Uterus (tissue), 4 donors: ENCODE measurements around the gene ANAPC15. TPM values are rescaled to one million over a fixed set of nuclear protein-coding genes. Genes with fewer than 3 reads are reported as not detected.

Experiments
- DNase-seq, 2 donors: peaks; one replicate each; pipeline ENCODE4 v3.0.0-alpha.2; 2019 to 2020
- H3K27ac ChIP-seq, 2 donors: fragments of 200-600 bp; sonication (generic); 1 replicate in 1 of 2; 2 replicates in 1 of 2; pipeline ENCODE4 v1.5.1; 2016 to 2018
- H3K27me3 ChIP-seq, 2 donors: fragments of 200-600 bp; sonication (generic); one replicate each; pipeline ENCODE4 v1.5.1; 2018 to 2019; ENCODE audit warnings: control low read depth in 1 of 2
- H3K36me3 ChIP-seq, 2 donors: fragments of 200-600 bp; sonication (generic); one replicate each; pipeline ENCODE4 v1.5.1; 2019; ENCODE audit warnings: control low read depth in 1 of 2
- H3K4me1 ChIP-seq, 2 donors: fragments of 200-600 bp; sonication (generic); one replicate each; pipeline ENCODE4 v1.5.1; 2018 to 2019; ENCODE audit warnings: control low read depth in 1 of 2
- H3K4me3 ChIP-seq, 2 donors: fragments of 200-600 bp; sonication (generic); 1 replicate in 1 of 2; 2 replicates in 1 of 2; pipeline ENCODE4 v1.5.1; 2018 to 2019; ENCODE audit warnings: mild to moderate bottlenecking in 1 of 2
- H3K9me3 ChIP-seq, 2 donors: fragments of 200-600 bp; sonication (generic); one replicate each; pipeline ENCODE4 v1.5.1; 2019; ENCODE audit warnings: control low read depth in 1 of 2
- POLR2A ChIP-seq, 2 donors: fragments of 450-650 bp; IDR thresholded peaks; one replicate each; pipeline ENCODE4 v1.6.1; 2016; ENCODE audit warnings: antibody characterized with exemption in 2 of 2, mild to moderate bottlenecking in 1 of 2, moderate library complexity in 1 of 2
- intact Hi-C: fragments of 100-400 bp; cut with DNase I; formaldehyde crosslinking; loops from one replicate; pipeline ENCODE4 v1.15.1; 2023; ENCODE audit warnings: low total_unique reads
- microRNA-seq: library from miRNA; unstranded; fragments of <30 nt; microRNA quantifications from one replicate; pipeline ENCODE4, GENCODE V29; 2016; ENCODE audit warnings: borderline microRNAs expressed, borderline replicate concordance
- small RNA-seq: library from RNA; depleted of rRNA; stranded (forward); fragments of <200 nt; gene quantifications from one replicate; pipeline ENCODE3, GENCODE V24; 2016
- total RNA-seq, 4 donors: library from RNA; depleted of rRNA in 3 of 4; stranded (reverse); fragments of >200 nt in 3 of 4; gene quantifications; one replicate each; pipeline versions ENCODE4 v1.1.0 to v1.2.4, GENCODE V29; 2014 to 2023
- TF ChIP-seq, protein P1 (sequence below), 4 experiments: fragments of 200-600 bp in 2 of 4; fragments of 450-650 bp in 2 of 4; sonication (generic) in 2 of 4; IDR thresholded peaks; one replicate each; pipeline ENCODE4 v1.5.1; 2016 to 2019; ENCODE audit warnings: antibody characterized with exemption in 4 of 4, mild to moderate bottlenecking in 2 of 4, moderate library complexity in 1 of 4
- donor health status: DM: yes; HTN: yes; CAD: no.

The ANAPC15 gene
- total RNA-seq, 4 donors from 2014 or later = 6.5 to 56.9 (median 20.7) TPM

DNA sequence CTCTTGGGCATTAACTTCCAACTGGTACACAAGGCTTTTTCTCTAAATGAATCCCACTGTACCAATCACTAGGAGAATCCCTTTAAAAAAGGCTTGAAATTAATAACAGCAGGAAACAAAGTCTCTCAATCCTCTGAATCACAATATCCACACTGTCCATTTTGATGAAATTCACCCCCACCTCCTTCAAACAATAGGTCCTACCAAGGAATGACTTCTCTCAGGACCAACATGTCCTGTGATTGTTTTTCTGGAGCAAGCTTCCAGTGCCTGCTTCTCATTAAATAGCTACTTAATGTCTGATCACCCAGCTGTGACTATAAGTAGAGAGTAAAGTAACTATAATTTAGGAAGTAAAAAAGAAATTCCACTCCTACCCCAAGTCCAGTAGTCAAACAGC, 45.2 kb downstream of the ANAPC15 start:
- Histone ChIP-seq H3K27me3 (no peaks in the 10 kb centered on the region), H3K36me3 (no peaks in the 10 kb centered on the region), H3K4me1 (peaks cover 0 to 15% of the 10 kb centered on the region in 2 donors), H3K27ac (peak overlapping the region; percentile 44 to 82), H3K4me3 (no peak overlapping the region), H3K9me3 (no peaks in the 10 kb centered on the region)
- no peak for DNase-seq
- no peak for TF ChIP-seq POLR2A (IDR thresholded peaks at IDR 0.05)
- TF ChIP-seq, protein P1, sequence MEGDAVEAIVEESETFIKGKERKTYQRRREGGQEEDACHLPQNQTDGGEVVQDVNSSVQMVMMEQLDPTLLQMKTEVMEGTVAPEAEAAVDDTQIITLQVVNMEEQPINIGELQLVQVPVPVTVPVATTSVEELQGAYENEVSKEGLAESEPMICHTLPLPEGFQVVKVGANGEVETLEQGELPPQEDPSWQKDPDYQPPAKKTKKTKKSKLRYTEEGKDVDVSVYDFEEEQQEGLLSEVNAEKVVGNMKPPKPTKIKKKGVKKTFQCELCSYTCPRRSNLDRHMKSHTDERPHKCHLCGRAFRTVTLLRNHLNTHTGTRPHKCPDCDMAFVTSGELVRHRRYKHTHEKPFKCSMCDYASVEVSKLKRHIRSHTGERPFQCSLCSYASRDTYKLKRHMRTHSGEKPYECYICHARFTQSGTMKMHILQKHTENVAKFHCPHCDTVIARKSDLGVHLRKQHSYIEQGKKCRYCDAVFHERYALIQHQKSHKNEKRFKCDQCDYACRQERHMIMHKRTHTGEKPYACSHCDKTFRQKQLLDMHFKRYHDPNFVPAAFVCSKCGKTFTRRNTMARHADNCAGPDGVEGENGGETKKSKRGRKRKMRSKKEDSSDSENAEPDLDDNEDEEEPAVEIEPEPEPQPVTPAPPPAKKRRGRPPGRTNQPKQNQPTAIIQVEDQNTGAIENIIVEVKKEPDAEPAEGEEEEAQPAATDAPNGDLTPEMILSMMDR (IDR thresholded peaks at IDR 0.05) = no peak
- intact Hi-C loops = no loop called here

GRCh38 chr11:72066855-72067254, 45.6 kb downstream of the ANAPC15 start:
- Histone ChIP-seq H3K36me3 (no peaks in the 10 kb centered on the region), H3K9me3 (no peaks in the 10 kb centered on the region), H3K27ac (peak overlapping the region; percentile 44 to 82), H3K4me1 (peaks cover 0 to 15% of the 10 kb centered on the region in 2 donors), H3K4me3 (no peak overlapping the region), H3K27me3 (no peaks in the 10 kb centered on the region)
- no peak for DNase-seq
- no peak for TF ChIP-seq POLR2A (IDR thresholded peaks at IDR 0.05)
- intact Hi-C loops = no loop called here

DNA sequence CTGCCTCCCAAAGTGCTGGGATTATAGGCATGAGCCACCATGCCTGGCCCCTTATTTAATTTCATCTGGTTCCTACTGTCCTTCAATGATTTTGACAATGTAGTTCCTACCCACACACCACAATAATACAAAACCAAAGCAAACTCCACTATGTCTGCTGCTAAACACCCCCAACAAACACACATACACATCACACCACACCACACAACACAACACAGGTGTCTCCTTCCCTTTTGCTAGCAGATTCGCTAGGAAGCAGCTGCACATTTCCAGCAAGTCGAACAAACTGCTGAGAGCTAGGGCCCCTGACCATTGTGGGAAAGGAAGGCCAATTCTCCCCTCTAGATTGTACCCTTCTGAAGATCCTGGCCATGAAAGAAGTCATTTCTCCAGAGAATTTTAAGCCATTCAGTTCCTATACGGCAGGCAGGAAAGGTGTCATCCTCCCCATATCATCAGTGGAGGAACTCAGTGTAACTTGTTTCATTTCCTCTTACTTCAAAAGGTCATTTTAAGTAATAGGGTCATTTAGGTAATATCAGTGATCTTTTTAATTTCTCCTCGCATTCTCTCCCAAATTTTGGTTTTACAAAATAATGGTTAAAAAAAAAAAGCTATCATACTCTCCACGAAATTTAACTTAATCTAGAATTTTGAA, 50.6 kb downstream of the ANAPC15 start:
- intact Hi-C loops = no loop called here
- Histone ChIP-seq H3K36me3 (no peaks in the 10 kb centered on the region), H3K4me1 (no peaks in the 10 kb centered on the region), H3K9me3 (no peaks in the 10 kb centered on the region), H3K4me3 (no peak overlapping the region), H3K27me3 (no peaks in the 10 kb centered on the region), H3K27ac (no peak overlapping the region)
- TF ChIP-seq, protein P1 (IDR thresholded peaks at IDR 0.05) = no peak
- no peak for TF ChIP-seq POLR2A (IDR thresholded peaks at IDR 0.05)
- no peak for DNase-seq

Small RNAs within 50 kb of the gene (microRNA-seq; reads per million reads assigned to microRNA genes)
- gene MIR3165 = not detected

Small RNAs within 50 kb of the gene (small RNA-seq; reads per million reads assigned to genes)
- not detected for gene MIR3165

Other genes starting within 250 kb of the ANAPC15 start
- not detected for gene DEFB131B, start 234.2 kb downstream of the ANAPC15 start, total RNA-seq
- 100 to 1,000 TPM in 1 of 4 donors, 10 to 100 TPM in 2, 1 to 10 TPM in 1; 8.2 to 176 (median 21.4) TPM for gene XNDC1N, start 184.1 kb downstream of the ANAPC15 start, total RNA-seq
- gene RNF121, start 183.6 kb downstream of the ANAPC15 start, total RNA-seq = 10 to 100 TPM in 3 of 4 donors, 1 to 10 TPM in 1; 3.8 to 56.2 (median 47.0) TPM
- 10 to 100 TPM in 2 of 4 donors, 1 to 10 TPM in 2; 7.3 to 24.6 (median 10.5) TPM for gene IL18BP, start 113.8 kb downstream of the ANAPC15 start, total RNA-seq
- 100 to 1,000 TPM; 159 to 365 (median 303) TPM for gene NUMA1, start 32.2 kb downstream of the ANAPC15 start, total RNA-seq
- 10 to 100 TPM in 1 of 4 donors, 1 to 10 TPM in 2, not detected in 1; 3.8 to 10.2 (median 9.6) TPM for gene LRRC51, start 31.8 kb downstream of the ANAPC15 start, total RNA-seq
- 100 to 1,000 TPM in 1 of 4 donors, 10 to 100 TPM in 3; 46.0 to 115 (median 91.5) TPM for gene LAMTOR1, start 9.4 kb downstream of the ANAPC15 start, total RNA-seq
- not detected for gene TOMT, start 6.8 kb downstream of the ANAPC15 start, total RNA-seq
- gene FOLR3, start 23.0 kb upstream of the ANAPC15 start, total RNA-seq = not detected
- 10 to 100 TPM in 1 of 4 donors, 1 to 10 TPM in 1, not detected in 2; 1.8 to 22.0 TPM for gene FOLR1, start 79.4 kb upstream of the ANAPC15 start, total RNA-seq
- 10 to 100 TPM in 2 of 4 donors, 1 to 10 TPM in 1, under 1 TPM in 1; 0.51 to 52.1 (median 19.9) TPM for gene FOLR2, start 104.1 kb upstream of the ANAPC15 start, total RNA-seq
- gene INPPL1, start 112.1 kb upstream of the ANAPC15 start, total RNA-seq = 100 to 1,000 TPM in 1 of 4 donors, 10 to 100 TPM in 3; 47.1 to 200 (median 50.8) TPM
- not detected for gene PHOX2A, start 131.5 kb upstream of the ANAPC15 start, total RNA-seq